Aorta (tissue), 5 donors: ENCODE measurements around the gene IFITM5. TPM values are rescaled to one million over a fixed set of nuclear protein-coding genes. Genes with fewer than 3 reads are reported as not detected.
"Not testable (repeated sequence)": the region's sequence is repeated elsewhere in the genome, so short reads cannot be mapped to it uniquely, and the experiment has no call there.

ENCODE experiments used
- ATAC-seq: fragments of 200-7000 bp; cut with Tn5 transposase; one replicate; pipeline ENCODE4 v1.9.1; 2022; ENCODE audit warnings: moderate library complexity; ENCODE audit not compliant: low FRiP score
- DNase-seq, 2 donors: peaks; one replicate each; pipeline ENCODE4 v3.0.0-alpha.2; 2020
- H3K27ac ChIP-seq, 2 donors: one replicate each; pipeline ENCODE4 v1.5.1; 2013; ENCODE audit warnings: low read length in 2 of 2, mild to moderate bottlenecking in 2 of 2, moderate library complexity in 2 of 2, control low read depth in 1 of 2, inconsistent platforms in 1 of 2, low read depth in 1 of 2
- H3K27me3 ChIP-seq, 2 donors: one replicate each; pipeline ENCODE4 v1.6.1; 2013; ENCODE audit warnings: control low read depth in 1 of 2, low read length in 1 of 2, mild to moderate bottlenecking in 1 of 2, moderate library complexity in 1 of 2; ENCODE audit not compliant: insufficient read depth in 2 of 2, control insufficient read depth in 1 of 2
- H3K36me3 ChIP-seq, 2 donors: one replicate each; pipeline ENCODE4 v1.6.1; 2013; ENCODE audit warnings: control low read depth in 1 of 2, low read length in 1 of 2, mild to moderate bottlenecking in 1 of 2; ENCODE audit not compliant: insufficient read depth in 2 of 2, control insufficient read depth in 1 of 2
- H3K4me1 ChIP-seq, 2 donors: one replicate each; pipeline ENCODE4 v1.6.1; 2013; ENCODE audit warnings: low read length in 2 of 2, control low read depth in 1 of 2, mild to moderate bottlenecking in 1 of 2, moderate library complexity in 1 of 2; ENCODE audit not compliant: insufficient read depth in 2 of 2, control insufficient read depth in 1 of 2
- H3K4me3 ChIP-seq, 2 donors: one replicate each; pipeline ENCODE4 v1.5.1; 2013; ENCODE audit warnings: low read length in 2 of 2, control low read depth in 1 of 2, mild to moderate bottlenecking in 1 of 2
- H3K9me3 ChIP-seq: one replicate; pipeline ENCODE4 v1.6.1; 2013; ENCODE audit warnings: mild to moderate bottlenecking, low read length; ENCODE audit not compliant: control insufficient read depth
- WGBS, 2 donors: extraction: QIAGEN DNeasy Blood & Tissue Kit; methylation state at CpG; one replicate each; pipeline ENCODE4 v1.1.7; 2013; 5-methylcytosine and 5-hydroxymethylcytosine counted together
- intact Hi-C, 2 donors: fragments of 100-400 bp; cut with DNase I; formaldehyde crosslinking; loops; one replicate each; pipeline versions ENCODE4 v1.14.2 to v1.15.0; 2022
- polyA plus RNA-seq, 2 donors: library from polyadenylated mRNA; stranded (reverse); fragments of 200-250 nt; gene quantifications; one replicate each; pipeline ENCODE4 v1.2.3, GENCODE V29; 2013
- total RNA-seq, 2 donors: library from RNA; stranded (reverse); fragmentation: NEBNext Ultra II Directional; extraction: Animal tissue kit (Norgen Biotek cat#: 25700); gene quantifications; one replicate each; pipeline ENCODE4 v1.2.1, GENCODE V29; 2021
- donor health status: healthy with polysubstance abuse.
- donor health status: Bipolar disorder and iron deficiency.
- donor health status: DM: no; HTN: no; CAD: no.
- donor health status: DM: no; HTN: no; CAD: no.
- donor health status: DM: yes; HTN: yes; CAD: no.

Gene IFITM5
- total and polyA plus RNA-seq, 4 donors = not detected

DNA sequence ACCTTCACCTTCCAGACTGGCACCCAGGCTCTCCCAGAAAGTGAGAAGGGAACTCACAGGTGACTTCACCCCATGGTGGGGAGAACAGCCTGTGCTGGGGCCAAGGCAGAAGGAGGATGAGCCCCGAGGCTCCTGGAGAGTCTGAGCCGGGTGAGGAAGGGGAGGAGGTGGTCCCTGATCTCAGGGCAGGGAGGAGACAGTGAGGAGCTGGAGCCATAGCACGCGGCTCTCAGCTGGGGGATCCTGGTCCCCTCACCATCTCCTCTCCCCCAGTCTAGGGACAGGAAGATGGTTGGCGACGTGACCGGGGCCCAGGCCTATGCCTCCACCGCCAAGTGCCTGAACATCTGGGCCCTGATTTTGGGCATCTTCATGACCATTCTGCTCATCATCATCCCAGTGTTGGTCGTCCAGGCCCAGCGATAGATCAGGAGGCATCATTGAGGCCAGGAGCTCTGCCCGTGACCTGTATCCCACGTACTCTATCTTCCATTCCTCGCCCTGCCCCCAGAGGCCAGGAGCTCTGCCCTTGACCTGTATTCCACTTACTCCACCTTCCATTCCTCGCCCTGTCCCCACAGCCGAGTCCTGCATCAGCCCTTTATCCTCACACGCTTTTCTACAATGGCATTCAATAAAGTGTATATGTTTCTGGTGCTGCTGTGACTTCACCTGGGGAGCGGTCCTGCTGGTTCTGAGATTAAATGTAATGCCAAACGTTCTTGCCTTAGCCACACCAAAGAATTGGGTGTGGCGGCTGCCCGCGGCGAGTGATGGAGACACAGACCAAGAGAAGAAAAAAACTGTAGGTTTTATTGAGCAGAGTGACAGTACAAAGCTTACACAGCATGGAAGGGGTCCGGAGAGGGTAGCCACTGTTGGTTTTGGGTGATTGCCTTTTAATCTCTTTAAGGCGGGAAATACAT lies 9.7 kb upstream of the IFITM5 start:
- Histone ChIP-seq H3K27ac (peak overlapping the region in 1 of 2 donors; percentile 12), H3K4me3 (peak overlapping the region in 1 of 2 donors; percentile 46)
- not testable (repeated sequence) for DNase-seq, H3K4me1 ChIP-seq, H3K9me3 ChIP-seq, H3K36me3 ChIP-seq, H3K27me3 ChIP-seq
- peak; percentile 2 for ATAC-seq
- WGBS, 2 donors = 73% methylated on average over 21 to 24 of the region's 24 CpGs
- intact Hi-C loops = loop anchor here (2.0 to 10.0 kb wide), 3 partner anchors 43 to 74 kb away; partner anchors contain the start of genes PSMD13 (in 1 of the 2) and SIRT3 (in 1 of the 2)

DNA sequence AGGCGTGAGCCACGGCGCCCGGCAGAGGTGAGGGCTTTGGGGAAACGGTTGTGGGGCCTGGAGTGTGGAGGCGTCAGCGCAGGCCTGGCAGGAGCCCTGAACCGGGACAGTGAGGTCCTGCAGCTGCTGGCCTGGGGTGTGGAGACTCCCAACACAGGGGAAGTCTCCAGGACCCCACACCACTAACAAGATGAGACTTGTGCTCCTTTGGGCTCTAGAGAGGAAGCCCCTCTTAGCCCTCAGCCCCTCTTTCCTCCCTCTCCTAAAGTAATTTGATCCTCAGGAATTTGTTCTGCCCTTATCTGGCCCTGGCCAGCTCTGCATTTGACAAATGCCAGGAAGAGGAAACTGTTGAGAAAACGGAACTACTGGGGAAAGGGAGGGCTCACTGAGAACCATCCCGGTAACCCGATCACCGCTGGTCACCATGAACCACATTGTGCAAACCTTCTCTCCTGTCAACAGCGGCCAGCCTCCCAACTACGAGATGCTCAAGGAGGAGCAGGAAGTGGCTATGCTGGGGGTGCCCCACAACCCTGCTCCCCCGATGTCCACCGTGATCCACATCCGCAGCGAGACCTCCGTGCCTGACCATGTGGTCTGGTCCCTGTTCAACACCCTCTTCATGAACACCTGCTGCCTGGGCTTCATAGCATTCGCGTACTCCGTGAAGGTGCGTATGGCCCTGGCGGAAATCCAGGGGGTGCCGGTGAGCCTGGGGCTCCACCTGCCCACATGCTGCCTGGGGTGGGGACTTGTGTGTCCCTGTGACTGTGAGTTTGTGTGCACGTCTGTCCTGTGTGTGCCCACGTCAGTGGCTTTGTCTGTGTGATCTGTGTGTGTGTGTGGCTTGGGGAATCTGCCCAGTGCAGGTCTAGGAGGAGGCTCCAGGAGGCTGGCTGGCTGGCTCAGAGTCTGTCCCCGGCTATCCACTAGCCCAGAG lies 8.7 kb upstream of the IFITM5 start, which contains the start of gene IFITM2:
TSS of gene IFITM2 (plus strand) at position 51 of the 943 bp plus-strand sequence. CDS start at position 428, 377 bp downstream.
- WGBS, 2 donors = 10 to 18% methylated on average over 21 to 28 of the region's 28 CpGs
- H3K36me3 ChIP-seq, H3K9me3 ChIP-seq, H3K27me3 ChIP-seq, H3K4me1 ChIP-seq: not testable (repeated sequence)
- ATAC-seq = peak; percentile 75
- intact Hi-C loops = loop anchor here (2.0 to 10.0 kb wide), 3 partner anchors 44 to 73 kb away; partner anchors contain the start of genes PSMD13 (in 1 of the 2) and SIRT3 (in 1 of the 2)
- peak within 1 kb of the TSS in 1 of 2 donors; percentile 76 for H3K4me3 ChIP-seq
- peak; percentile 86 to 90 for DNase-seq
- H3K27ac ChIP-seq = peak within 1 kb of the TSS; percentile 10 to 34

DNA sequence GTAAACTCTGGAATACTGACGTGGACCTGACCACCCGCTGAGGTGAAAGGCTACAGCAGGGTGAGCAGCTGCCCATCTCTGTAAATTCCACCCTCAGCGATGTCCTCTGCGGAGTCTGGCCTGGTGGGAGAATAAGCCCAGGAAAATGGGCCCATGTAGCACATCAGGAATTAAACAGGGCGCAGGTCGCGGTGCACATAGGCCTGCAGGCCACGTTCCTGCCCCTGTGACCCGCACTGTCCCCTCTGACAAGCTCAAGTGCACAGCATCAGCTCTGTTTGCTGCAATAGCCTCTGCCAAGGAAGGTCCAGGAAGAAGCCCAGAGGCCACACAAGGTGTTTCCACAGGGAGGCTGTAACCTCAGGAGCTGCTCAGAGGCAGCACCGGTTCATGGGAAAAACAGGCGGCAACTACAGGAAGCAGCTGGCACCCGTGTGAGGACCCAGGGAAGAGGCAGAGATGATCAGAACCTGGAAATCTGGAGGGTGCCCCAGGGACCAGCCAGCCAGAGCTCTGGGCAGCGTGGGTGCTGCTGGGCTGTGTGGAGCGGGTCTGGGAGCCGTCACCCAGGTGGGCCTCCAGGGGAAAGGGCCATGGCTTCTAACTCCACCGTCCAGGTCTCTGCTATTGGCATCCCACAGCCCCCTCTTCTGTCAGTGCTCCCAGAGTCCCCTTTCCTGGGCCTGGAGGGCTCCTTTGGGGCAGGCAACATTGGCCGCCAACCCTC lies 7.5 kb upstream of the IFITM5 start:
- no peak overlapping the region for H3K27ac ChIP-seq
- no peak overlapping the region for H3K4me3 ChIP-seq
- ATAC-seq (no peak), DNase-seq (no peak)
- no peaks in the 10 kb centered on the region for H3K36me3 ChIP-seq
- 96 to 98% methylated on average over 17 of the region's 17 CpGs for WGBS, 2 donors
- H3K4me1 ChIP-seq = no peaks in the 10 kb centered on the region
- intact Hi-C loops = loop anchor here (5.0 to 10.0 kb wide), 2 partner anchors 45 to 72 kb away; partner anchors contain the start of genes PSMD13 (in 1 of the 2) and SIRT3 (in 1 of the 2)
- no peaks in the 10 kb centered on the region for H3K9me3 ChIP-seq
- H3K27me3 ChIP-seq = no peaks in the 10 kb centered on the region

DNA sequence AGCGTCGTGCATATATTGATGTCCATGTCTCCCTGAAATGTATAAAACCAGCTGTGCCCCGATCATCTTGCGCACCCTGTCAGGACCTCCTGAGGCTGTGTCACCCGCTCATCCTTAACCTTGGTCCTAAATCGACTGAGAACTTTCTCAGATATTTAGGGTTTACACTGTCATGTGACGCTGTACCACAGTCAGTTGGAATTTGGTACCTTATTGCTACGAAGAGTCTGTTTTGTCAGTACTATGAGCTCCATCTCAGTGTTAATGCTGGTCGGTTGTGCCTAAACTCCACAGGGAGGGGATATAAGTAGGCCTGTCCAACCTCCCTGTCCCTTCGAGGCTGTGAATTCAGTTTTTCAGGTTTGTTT lies 6.5 kb upstream of the IFITM5 start:
- Histone ChIP-seq H3K4me1 (no peaks in the 10 kb centered on the region), H3K36me3 (no peaks in the 10 kb centered on the region), H3K27ac (no peak overlapping the region), H3K4me3 (no peak overlapping the region), H3K27me3 (no peaks in the 10 kb centered on the region), H3K9me3 (no peaks in the 10 kb centered on the region)
- 92 to 93% methylated on average over 10 of the region's 10 CpGs for WGBS, 2 donors
- intact Hi-C loops = loop anchor here (5.0 to 10.0 kb wide), 2 partner anchors 46 to 71 kb away; partner anchors contain the start of genes PSMD13 (in 1 of the 2) and SIRT3 (in 1 of the 2)
- DNase-seq (no peak), ATAC-seq (no peak)

DNA sequence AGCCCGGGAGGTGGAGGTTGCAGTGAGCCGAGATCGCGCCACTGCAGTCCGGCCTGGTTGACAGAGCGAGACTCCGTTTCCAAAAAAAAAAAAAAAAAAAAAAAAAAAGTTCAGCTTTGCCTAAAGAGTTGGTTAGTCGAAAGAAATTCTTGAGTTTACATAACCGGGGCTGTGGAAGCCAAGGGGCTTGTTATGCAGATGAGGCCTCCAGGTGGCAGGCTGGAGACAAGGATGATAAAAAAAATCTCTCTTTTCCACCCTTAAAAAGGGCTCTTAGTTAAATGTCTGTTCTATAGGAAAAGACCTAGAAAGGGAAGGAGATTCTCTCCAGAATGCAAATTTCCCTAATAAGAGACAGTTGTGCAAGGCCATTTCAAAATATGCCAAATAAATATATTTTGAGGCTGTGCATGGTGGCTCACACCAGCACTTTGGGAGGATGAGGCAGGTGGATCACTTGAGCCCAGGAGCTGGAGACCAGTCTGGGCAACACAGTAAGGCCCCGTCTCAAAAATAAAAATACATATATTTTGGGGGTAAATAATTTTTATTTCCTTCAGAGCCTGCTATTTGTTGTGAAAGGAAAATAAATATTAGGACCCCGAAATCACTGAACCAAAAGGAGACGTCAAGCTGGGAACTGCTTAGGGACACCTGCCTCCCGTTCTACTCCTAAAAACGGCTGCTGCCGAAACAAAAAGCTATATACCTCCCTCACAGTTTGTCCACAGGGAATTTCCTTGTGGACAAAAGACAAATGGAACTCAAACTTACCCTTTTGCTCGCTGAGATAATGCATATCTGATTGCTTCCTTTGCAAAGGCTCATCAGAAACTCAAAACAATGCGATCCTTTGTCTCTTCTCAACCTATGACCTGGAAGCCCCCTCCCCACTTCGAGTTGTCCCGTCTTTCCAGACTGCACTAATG lies 5.9 kb upstream of the IFITM5 start:
- peak in 1 of 2 donors; percentile 73 for DNase-seq
- 38 to 40% methylated on average over 17 to 19 of the region's 19 CpGs for WGBS, 2 donors
- no peak overlapping the region for H3K4me3 ChIP-seq
- no peak overlapping the region for H3K27ac ChIP-seq
- H3K4me1 ChIP-seq = no peaks in the 10 kb centered on the region
- H3K27me3 ChIP-seq = no peaks in the 10 kb centered on the region
- intact Hi-C loops = loop anchor here (5.0 to 10.0 kb wide), 2 partner anchors 47 to 70 kb away; partner anchors contain the start of genes PSMD13 (in 1 of the 2) and SIRT3 (in 1 of the 2)
- no peaks in the 10 kb centered on the region for H3K9me3 ChIP-seq
- ATAC-seq = no peak
- H3K36me3 ChIP-seq = no peaks in the 10 kb centered on the region

DNA sequence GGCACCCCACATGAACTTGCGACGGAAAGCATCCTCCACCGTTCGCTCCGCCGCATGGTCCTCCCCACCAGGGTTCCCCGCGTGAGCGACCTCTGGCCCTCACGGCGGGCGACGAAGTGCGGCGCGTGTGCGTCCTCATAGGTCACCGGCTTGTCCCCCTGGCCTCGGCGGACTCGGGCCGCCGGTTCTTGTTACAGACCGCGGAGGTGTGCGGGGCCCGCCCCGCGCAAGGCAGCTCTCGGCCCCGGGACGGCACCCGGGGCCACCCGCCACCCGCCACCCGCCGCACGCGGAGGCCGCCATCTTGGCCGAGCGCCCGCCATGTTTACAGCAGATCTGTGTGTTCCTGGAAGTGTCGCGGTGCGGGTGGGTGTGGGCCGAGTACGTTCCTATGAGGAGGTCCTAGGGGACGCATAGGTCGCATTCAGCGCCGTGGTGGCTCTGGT lies 4.8 kb upstream of the IFITM5 start:
- H3K27ac ChIP-seq = no peak overlapping the region
- no peaks in the 10 kb centered on the region for H3K36me3 ChIP-seq
- ATAC-seq (no peak), DNase-seq (no peak)
- H3K27me3 ChIP-seq = no peaks in the 10 kb centered on the region
- no peaks in the 10 kb centered on the region for H3K4me1 ChIP-seq
- H3K4me3 ChIP-seq = no peak overlapping the region
- WGBS, 2 donors = 68 to 76% methylated on average over 51 to 52 of the region's 52 CpGs
- intact Hi-C loops = loop anchor here in 1 of 2 donors (10.0 kb wide), 1 partner anchor 69 kb away; the partner anchor contains the start of genes PSMD13 and SIRT3
- H3K9me3 ChIP-seq = no peaks in the 10 kb centered on the region

DNA sequence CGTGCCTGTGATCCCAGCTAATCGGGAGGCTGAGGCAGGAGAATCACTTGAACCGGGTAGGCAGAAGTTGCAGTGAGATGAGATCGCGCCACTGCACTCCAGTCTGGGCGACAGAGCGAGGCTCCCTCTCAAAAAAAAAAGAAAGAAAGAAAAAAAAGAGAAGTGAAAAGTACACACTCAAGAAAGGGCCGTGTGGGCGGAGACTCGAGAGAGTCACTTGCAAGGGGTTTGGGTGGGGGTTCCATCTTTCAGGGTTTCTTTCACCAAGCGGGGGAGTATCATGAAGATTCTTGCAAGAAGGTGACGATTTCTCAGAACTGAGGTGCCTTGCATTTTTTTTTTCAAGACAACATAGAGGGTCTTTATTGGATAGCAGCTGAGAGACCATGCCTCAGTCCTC lies 4.0 kb upstream of the IFITM5 start:
- Histone ChIP-seq H3K27ac (no peak overlapping the region), H3K4me3 (no peak overlapping the region), H3K27me3 (no peaks in the 10 kb centered on the region), H3K36me3 (no peaks in the 10 kb centered on the region), H3K4me1 (no peaks in the 10 kb centered on the region), H3K9me3 (no peaks in the 10 kb centered on the region)
- DNase-seq (no peak), ATAC-seq (no peak)
- intact Hi-C loops = loop anchor here in 1 of 2 donors (10.0 kb wide), 1 partner anchor 69 kb away; the partner anchor contains the start of genes PSMD13 and SIRT3
- 87 to 88% methylated on average over 12 of the region's 12 CpGs for WGBS, 2 donors
